Posterior vena cava (tissue), 2 donors: ENCODE results near the gene HOXC11. TPM values are rescaled to one million over a fixed set of nuclear protein-coding genes. Genes with fewer than 3 reads are reported as not detected.

Source experiments
- DNase-seq: peaks from one replicate; pipeline ENCODE4 v3.0.0-alpha.2; 2020; ENCODE audit warnings: low spot score
- intact Hi-C, 2 donors: fragments of 100-400 bp; cut with DNase I; formaldehyde crosslinking; loops; one replicate each; pipeline versions ENCODE4 v1.14.1 to v1.14.2; 2022 to 2023
- total RNA-seq, 2 donors: library from RNA; stranded (reverse); fragmentation: NEBNext Ultra II Directional; extraction: Animal tissue kit (Norgen Biotek cat#: 25700); gene quantifications; one replicate each; pipeline ENCODE4 v1.2.1, GENCODE V29; 2021
- donor health status: DM: yes; HTN: yes; CAD: no.
- donor health status: DM: yes; HTN: yes; CAD: no.

Gene HOXC11
- total RNA-seq, 2 donors from 2014 or later, result 1.3 to 4.2 TPM

GRCh38 chr12:54010053-54010971, 37.4 kb downstream of the HOXC11 start:
- DNase-seq, result no peak
- intact Hi-C loops, result no loop called here

DNA sequence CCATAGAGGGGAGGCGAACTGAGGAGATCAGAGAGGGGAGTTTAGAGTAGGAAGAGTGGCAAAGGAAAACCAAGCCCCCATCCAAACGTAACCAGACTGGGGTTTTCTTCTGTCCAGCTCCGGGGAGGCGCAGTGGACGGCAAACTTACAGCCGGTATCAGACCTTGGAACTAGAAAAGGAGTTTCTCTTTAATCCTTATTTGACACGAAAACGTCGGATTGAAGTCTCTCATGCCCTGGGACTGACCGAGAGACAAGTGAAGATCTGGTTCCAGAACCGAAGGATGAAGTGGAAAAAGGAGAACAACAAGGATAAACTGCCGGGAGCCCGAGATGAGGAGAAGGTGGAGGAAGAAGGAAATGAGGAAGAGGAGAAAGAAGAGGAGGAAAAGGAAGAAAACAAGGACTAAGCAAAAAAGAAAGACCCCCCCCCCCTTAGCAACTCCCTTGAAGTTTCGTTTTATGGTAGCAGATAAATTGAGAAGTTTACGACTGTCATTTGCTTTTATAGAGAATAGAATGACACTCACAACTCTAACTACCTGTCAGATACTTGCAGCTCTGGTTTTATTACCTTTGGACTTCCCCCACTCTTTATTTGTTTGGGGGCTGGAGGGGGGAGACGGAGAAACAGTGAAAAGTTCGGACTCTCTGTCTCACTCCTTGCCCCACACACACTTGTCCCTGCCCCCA, 38.2 kb downstream of the HOXC11 start:
- intact Hi-C loops, result no loop called here

DNA sequence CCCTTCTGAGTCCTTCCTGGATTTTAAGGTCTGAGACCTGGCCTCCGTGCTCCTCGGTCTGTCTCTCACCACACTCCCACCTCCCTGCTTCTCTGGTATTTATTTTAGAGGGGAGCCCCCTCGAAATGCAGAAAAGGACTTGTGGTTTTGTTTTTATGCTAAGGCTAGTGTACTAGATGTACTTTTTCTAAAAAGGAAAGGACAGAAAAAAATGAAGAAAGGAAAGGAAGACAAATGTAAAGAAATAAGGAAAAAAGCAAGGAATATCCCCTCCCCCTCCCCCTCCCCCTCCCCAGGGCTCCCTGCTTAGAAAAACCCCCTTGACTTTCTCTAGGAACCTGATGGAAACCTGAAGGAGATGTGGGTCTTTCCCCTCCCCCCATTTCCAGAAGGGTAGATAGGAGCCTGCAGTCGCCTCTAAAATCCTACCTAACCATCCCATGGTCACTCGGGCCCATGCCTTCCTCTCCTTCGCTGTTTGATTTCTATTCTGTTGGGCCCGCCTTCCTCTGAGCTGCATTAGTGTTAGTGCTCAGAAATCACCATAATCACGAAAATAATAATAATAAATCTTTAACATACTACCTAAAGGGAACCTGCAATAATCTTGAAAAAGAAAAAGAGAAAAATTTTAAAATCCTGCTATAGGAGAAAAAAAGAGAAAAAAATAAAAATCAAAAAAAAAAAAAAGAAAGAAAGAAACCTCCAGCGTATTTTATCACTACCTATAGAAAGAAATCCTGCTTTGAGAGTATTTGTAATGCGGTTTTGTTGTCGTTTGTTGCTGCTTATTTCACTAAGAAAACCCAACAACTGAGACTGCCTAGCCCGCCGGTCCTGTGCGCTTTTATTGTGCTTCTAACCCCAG, 39.0 kb downstream of the HOXC11 start:
- no peak for DNase-seq
- intact Hi-C loops, result no loop called here

More for the DNA sequence above, 38.2 kb downstream of the HOXC11 start:
- DNase-seq, result no peak

- intact Hi-C loops, result no loop called here
- no peak for DNase-seq
Observed at GRCh38 chr12:54012631-54013409, 39.9 kb downstream of the HOXC11 start.

- intact Hi-C loops, result no loop called here
- no peak for DNase-seq
Observed at GRCh38 chr12:54014377-54015017, 41.6 kb downstream of the HOXC11 start.

GRCh38 chr12:54015018-54015931, 42.3 kb downstream of the HOXC11 start:
- no peak for DNase-seq
- intact Hi-C loops, result no loop called here

DNA sequence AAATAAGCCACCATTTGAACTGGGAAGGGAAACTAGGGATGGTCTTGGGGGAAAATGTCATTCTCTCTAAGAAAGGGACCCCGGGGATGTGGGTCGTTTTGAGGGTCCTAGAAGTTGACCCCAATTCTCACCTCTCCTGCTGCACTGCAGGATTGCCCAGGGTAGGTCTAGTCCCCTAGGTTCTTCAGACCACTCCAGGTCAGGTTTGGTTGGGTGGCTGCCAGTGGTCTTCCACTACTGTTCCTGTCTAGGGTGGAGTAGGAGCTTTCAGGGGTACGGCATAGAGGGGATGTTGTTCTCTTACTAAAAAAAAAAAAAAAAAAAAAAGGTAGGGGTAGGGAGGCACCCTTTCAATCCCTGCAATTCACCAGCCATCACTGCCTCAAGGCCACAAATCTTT, 43.1 kb downstream of the HOXC11 start:
- no peak for DNase-seq
- intact Hi-C loops, result no loop called here

DNA sequence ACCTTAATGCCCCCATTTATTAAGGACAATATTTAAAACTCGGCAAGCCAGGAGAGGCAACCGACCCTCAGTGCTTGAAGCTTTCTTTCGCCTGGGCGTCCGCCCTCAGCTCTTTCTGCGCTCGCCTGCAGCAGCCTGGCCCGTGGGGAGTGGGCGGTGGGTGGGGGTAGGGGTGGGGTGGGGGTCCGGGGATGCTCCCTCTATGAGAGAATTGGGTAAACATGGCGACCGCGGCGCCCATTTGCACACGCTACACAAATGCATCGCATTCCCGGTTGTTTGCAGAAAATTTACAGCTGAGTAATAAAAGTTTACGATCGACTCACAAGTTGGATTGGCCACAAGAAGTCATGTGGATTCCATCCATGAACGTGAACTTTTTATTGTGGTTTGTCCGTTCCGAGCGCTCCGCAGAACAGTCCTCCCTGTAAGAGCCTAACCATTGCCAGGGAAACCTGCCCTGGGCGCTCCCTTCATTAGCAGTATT, 43.6 kb downstream of the HOXC11 start:
- intact Hi-C loops, result no loop called here
- no peak for DNase-seq

- DNase-seq, result no peak
- intact Hi-C loops, result no loop called here
Observed at GRCh38 chr12:54017027-54017788, 44.3 kb downstream of the HOXC11 start.

- intact Hi-C loops, result no loop called here
- DNase-seq, result peak; percentile 98
Observed at GRCh38 chr12:54017878-54018467, 45.0 kb downstream of the HOXC11 start.

- intact Hi-C loops, result no loop called here
- DNase-seq, result no peak
Observed at GRCh38 chr12:54018468-54018984, 45.6 kb downstream of the HOXC11 start.

GRCh38 chr12:54019091-54019811, 46.3 kb downstream of the HOXC11 start:
- DNase-seq, result no peak
- intact Hi-C loops, result no loop called here

GRCh38 chr12:54019924-54020590, 47.1 kb downstream of the HOXC11 start:
- DNase-seq, result no peak
- intact Hi-C loops, result no loop called here

DNA sequence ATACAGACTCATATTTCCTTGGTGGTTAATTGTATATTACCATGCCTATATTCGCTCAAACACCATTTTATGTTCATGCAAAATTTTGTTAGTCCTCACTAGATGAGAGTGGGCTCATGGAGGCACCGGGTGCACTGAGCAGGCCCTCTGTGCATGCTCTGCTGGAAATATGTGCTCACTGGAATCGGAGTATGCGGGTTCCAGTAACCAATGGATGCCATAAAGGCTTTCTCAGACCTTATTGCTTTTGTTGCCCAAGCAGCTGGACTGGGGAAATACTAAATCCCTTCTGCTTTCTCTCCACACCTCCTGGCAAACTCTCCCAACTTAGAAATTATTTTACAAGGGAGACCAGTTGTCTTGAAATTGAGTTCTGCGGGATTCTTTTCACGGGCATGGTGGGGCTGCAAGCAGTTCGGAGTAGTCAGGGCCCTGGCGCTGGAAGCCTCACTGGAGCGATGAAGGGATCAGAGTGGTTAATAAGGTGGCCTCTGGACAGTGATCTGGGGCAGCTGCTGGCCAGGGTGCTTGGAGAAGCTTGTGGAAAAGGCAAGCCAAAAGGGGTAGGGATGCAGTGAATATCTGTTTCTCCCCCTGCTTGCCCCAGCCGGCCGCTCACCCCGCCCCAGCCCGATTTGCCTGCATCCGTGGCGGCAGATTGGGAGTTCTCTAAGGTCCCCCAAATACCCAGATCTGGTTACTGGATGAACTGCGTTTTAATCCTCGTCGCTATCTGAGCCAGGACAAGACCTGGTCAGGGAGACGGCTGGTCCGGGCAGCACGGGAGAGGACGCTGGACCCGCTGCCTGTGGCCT, 47.9 kb downstream of the HOXC11 start:
- no peak for DNase-seq
- intact Hi-C loops, result no loop called here
